Stimulated activated CD4-positive, alpha-beta T cell treated with anti-CD3 and anti-CD28 coated beads, Interleukin-12 subunit alpha, Interleukin-12 subunit beta, amount 100 ng/mL, for 48 hours (primary cell): ENCODE data around the gene CCL1.

ENCODE experiments used
- DNase-seq, 3 donors: peaks; one replicate each; pipeline ENCODE4 v3.0.0-alpha.2; 2020; ENCODE audit warnings: low read depth in 2 of 3, low spot score in 1 of 3

The CCL1 gene

GRCh38 chr17:34383216-34383615, 20.2 kb upstream of the CCL1 start:
- no peak for DNase-seq

GRCh38 chr17:34382621-34383124, 19.6 kb upstream of the CCL1 start:
- peak; percentile 10 to 41 (median 24) for DNase-seq

GRCh38 chr17:34379868-34380267, 16.8 kb upstream of the CCL1 start:
- no peak for DNase-seq

DNA sequence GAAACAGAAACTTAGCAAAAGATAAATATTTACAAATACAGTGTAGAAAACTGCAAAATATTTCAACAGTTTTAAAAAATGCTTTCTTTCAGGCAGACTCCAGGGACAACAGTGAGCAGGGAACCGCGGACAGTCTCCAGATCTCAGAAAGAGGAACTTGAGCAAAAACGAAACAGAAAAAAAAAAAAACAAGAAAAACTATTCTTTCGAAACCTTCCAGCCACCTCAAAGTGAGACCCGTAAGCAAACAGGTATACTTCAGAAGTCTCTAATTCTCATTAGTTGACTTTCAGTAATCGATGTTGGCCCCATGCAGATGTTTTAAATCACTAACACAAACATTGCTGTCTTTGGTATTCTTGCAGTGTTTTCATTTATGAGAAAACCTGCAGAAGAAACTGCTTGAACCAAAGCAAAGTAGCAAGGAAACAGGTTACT, 15.7 kb upstream of the CCL1 start:
- peak in 2 of 3 donors; percentile 4 to 21 for DNase-seq

GRCh38 chr17:34377078-34377823, 14.2 kb upstream of the CCL1 start:
- no peak for DNase-seq

GRCh38 chr17:34375426-34375997, 12.5 kb upstream of the CCL1 start:
- no peak for DNase-seq

DNA sequence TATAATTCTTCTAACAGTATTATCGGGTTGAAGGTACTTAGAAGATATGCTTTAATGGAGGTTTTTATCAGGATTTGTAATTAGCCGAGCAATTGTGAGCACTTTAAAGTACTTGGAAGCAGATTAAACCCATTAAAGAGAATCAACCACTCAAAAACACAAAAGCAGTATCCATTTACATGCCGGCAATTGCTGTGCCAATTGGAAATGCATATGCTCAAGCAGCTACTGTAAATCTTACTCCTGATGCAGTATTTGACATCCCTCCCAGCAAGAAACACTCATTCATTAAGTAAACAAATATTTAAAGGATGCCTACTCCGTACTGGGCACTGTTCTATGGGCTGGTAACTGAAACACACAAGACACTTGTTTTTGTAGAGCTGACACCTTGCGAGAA, 11.4 kb upstream of the CCL1 start:
- no peak for DNase-seq

- DNase-seq: no peak
Observed at GRCh38 chr17:34371405-34372100, 8.5 kb upstream of the CCL1 start.

GRCh38 chr17:34370997-34371395, 8.0 kb upstream of the CCL1 start:
- DNase-seq: no peak

DNA sequence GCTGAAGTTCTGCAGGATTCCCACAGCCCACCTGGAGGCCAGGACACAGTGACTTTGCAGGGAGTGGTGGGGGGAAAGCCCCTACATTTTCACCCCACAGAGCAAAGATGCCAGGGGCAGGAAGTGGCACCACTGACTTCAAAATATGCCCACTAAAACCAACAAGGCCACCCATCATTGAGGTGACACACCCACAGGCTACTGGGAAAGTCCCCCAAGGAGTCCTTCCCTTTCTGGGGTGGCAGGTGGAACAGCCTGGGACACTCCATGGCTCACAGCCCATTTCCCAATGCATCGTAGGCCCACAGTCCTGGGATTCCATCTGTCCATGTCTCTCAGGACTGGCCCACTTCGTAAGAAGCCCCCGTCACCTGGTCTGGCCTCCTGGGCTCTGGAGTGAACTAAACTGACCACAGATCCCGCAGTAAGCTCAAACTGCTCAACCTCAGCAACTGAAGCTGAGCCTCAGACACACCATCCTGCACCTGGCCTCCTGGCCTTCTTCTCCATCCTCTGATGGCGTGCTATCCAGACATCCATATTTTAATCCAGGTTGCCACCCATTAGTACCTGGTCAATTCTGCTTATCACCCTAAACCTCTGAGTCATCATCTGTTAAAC, 7.5 kb upstream of the CCL1 start:
- no peak for DNase-seq

- DNase-seq: no peak
Observed at GRCh38 chr17:34369571-34369970, 6.5 kb upstream of the CCL1 start.

DNA sequence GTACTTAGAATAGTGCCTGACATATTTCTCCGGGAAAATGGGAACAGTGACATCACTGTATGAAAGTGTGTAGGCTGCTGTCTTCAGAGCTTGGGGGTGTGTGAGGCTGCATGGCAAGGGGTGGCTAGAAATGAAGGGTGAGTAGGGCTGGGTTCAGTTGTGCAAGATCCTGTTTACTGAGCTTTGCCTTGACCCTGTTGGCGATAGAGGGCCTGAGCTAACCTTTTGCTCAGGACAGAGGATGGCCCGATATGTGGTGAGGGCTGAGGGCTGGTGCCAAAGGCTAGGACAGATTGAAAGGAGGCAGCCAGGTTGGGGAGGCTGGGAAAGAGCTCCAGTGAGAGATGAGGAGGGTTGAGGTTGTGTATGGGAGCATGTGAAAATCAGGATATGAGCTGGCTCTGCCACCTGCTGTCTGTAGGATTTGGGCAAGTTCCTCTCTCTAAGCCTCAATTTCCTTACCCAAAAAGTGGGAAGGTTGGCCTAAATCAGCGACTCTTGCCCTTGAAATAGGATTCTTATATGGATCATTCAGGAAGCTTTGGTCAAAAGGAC, 6.0 kb upstream of the CCL1 start:
- DNase-seq: no peak

- no peak for DNase-seq
Observed at GRCh38 chr17:34368196-34368945, 5.3 kb upstream of the CCL1 start.

DNA sequence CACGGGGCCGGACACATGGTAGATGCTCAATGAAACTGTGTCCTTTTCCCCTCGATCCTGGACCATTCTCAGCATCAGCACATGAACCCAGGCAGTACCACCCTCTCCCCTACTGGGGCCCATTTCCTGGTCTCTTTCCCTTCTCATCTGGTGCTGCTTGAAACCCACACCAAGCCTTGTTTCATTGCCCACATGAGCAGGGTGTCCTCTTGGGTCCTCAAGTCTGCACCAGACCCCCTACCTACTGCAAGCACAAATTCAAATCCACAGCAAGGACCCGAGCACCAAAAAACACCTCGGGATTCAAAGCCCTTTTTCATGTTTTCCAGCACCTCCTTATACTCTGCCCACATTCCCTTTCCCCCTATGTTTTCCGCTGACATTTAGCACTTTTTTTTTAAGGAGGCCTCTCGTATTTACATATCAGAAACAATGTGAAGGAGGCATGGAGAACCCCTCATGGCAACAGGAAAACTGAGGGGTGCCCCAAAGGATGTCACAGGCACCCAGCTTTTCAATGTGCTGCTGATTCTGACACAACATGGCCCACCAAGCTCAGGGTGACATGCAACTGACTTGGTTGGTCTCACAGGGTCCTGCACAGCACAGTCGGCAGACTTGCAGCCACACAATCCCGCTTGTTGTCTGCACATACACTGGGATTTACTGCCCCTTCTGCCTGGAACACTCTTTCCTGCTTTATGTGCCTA, 4.6 kb upstream of the CCL1 start:
- no peak for DNase-seq

DNA sequence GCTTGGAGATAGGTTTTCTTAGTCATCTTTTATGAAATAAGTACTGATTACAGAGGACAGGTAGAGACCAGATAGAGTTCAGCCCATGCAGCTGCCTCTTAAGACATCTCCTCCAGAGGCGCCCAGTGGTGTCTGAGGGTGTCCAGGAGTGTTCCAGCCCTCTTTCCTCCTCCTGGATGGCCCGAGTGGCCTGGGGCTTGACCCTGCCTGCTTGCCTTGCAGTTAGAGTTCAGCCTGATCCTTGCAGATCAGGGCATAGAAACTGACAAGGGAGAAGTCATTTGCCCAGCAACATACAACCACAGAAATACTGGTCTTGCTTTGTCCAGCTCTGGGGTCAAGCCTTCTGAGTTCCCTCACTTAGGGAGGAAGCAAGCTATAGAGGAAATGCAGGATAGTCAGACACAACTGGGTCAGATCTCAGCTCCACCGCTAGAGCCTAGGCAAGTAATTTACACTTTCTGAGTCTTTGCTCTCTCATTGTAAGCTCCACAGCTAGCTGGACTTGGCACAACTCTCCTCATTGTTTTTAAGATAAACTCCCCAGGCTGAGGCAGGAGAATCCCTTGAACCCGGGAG, 3.6 kb upstream of the CCL1 start:
- no peak for DNase-seq

DNA sequence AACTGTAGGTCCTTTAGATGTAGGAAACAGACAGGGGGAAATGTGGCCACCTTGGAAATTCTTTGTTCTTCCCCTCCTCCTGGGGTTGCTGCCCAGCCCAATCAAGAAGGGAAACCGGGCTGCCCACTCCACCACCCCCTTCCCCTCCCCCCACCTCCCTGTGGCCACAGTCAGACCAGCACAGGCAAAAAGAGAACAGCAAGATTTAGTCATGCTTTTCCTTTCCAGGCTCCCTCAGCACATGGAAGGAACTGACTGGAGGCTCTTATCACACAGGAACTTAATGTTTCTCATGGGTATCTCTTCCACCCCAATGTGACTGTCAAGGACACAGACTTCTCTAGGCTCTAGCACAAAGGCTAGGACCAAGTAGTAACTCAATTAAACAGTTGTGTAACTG, 3.0 kb upstream of the CCL1 start:
- DNase-seq: no peak

- no peak for DNase-seq
Observed at GRCh38 chr17:34365340-34365739, 2.3 kb upstream of the CCL1 start.

DNA sequence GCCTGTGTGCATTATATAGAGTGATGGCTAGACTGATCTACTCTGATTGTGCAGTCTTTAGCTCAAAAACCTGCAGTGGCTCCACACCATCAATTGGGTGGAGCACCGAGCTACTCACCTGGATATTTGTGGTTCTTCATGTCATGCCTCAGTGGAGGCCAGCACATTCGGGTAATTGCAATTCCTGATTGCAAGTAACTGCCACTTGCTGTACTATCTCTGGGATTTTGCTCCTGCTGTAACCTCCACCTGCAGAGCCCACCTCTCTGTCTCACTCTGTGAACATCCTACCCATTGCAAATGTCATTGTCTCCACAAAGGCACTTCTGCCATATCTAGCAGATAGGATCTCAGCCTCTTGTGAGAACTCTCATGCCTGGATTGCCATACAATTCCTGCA, 1.7 kb upstream of the CCL1 start:
- DNase-seq: no peak

DNA sequence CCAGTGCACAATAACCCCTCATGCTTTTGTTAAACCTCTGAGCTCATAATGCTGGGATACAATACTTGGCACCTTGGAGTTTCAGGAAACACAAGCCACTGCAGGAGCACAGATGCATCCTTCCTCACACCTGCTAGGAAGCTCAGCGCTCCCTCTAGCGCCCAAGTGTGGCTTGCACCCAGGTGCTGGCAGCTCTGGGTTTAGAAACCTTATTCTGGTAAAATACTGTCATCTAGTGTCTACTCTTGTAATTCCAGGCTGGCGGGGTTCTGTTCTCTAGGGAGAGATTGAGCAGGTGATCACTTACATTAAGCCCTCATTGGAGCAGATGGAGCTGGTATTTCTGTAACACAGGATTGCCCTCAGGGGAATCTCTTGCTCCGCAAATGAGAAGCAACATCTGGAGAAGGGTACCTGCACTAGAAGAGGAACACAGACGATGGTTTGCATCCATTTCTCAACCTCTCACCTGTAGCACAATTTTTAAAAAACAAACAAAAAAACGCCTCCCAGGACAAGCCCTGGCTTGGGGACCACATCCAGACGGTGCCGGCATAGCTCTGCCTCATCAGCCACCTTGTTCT, 1.5 kb downstream of the CCL1 start:
- peak; percentile 63 to 77 (median 68) for DNase-seq
